CD14-positive monocyte (primary cell): ENCODE results near the gene IRAK3. TPM values are rescaled to one million over a fixed set of nuclear protein-coding genes. Genes with fewer than 3 reads are reported as not detected.
A peak's percentile ranks its signal among the peaks of the same experiment; 100 is the strongest.

Experiments
- DNase-seq, 3 donors: peaks; one replicate each; pipeline ENCODE4 v3.0.0-alpha.2; 2011 to 2022
- H2AFZ ChIP-seq: 2 replicates; pipeline ENCODE4 v1.6.0; 2012; ENCODE audit warnings: mild to moderate bottlenecking, low read depth, low read length, inconsistent platforms; ENCODE audit not compliant: insufficient read depth, poor library complexity, severe bottlenecking
- H3K27ac ChIP-seq, 2 donors: 1 replicate in 1 of 2; 2 replicates in 1 of 2; pipeline ENCODE4 v1.5.1; 2012 to 2013; ENCODE audit warnings: low read length in 2 of 2, control low read depth in 1 of 2, inconsistent platforms in 1 of 2, low read depth in 1 of 2, mild to moderate bottlenecking in 1 of 2
- H3K27me3 ChIP-seq, 2 donors: one replicate each; pipeline versions ENCODE4 v1.6.0 to v1.6.1; 2011 to 2013; ENCODE audit warnings: low read length in 2 of 2; ENCODE audit not compliant: control insufficient read depth in 2 of 2, insufficient read depth in 2 of 2
- H3K36me3 ChIP-seq, 2 donors: replicated peaks in 1 of 2; 1 replicate in 1 of 2; 2 replicates in 1 of 2; pipeline versions ENCODE4 v1.5.1 to v1.6.1; 2012 to 2013; ENCODE audit warnings: low read length in 2 of 2, control low read depth in 1 of 2, inconsistent platforms in 1 of 2, mild to moderate bottlenecking in 1 of 2; ENCODE audit not compliant: insufficient read depth in 2 of 2, control insufficient read depth in 1 of 2
- H3K4me1 ChIP-seq, 2 donors: 1 replicate in 1 of 2; 2 replicates in 1 of 2; pipeline versions ENCODE4 v1.5.1 to v1.6.1; 2012 to 2013; ENCODE audit warnings: low read length in 2 of 2, control low read depth in 1 of 2, inconsistent platforms in 1 of 2, mild to moderate bottlenecking in 1 of 2, moderate library complexity in 1 of 2; ENCODE audit not compliant: insufficient read depth in 2 of 2, control insufficient read depth in 1 of 2
- H3K4me2 ChIP-seq: replicated peaks from 2 replicates; pipeline ENCODE3; 2012; ENCODE audit warnings: low read length, moderate library complexity, mild to moderate bottlenecking; ENCODE audit not compliant: poor library complexity, severe bottlenecking; ENCODE audit errors: extremely low read depth
- H3K4me3 ChIP-seq, 3 experiments: fragments of 200-600 bp in 1 of 3; sonication (generic) in 1 of 3; replicated peaks in 1 of 3; 1 replicate in 2 of 3; 2 replicates in 1 of 3; pipeline ENCODE4 v1.5.1; 2011 to 2013; ENCODE audit warnings: low read length in 3 of 3, mild to moderate bottlenecking in 3 of 3, control low read depth in 2 of 3, low read depth in 2 of 3, inconsistent platforms in 1 of 3, moderate library complexity in 1 of 3
- H3K79me2 ChIP-seq: 2 replicates; pipeline ENCODE4 v1.6.0; 2012; ENCODE audit warnings: mild to moderate bottlenecking, control low read depth, inconsistent platforms, low read length, moderate library complexity; ENCODE audit not compliant: insufficient read depth
- H3K9ac ChIP-seq: 2 replicates; pipeline ENCODE4 v1.6.0; 2017; ENCODE audit warnings: low read length, mild to moderate bottlenecking; ENCODE audit not compliant: insufficient read depth, poor library complexity, severe bottlenecking
- H3K9me3 ChIP-seq, 2 donors: replicated peaks in 1 of 2; 1 replicate in 1 of 2; 2 replicates in 1 of 2; pipeline versions ENCODE4 v1.5.1 to v1.6.1; 2012 to 2013; ENCODE audit warnings: low read length in 2 of 2, control low read depth in 1 of 2; ENCODE audit not compliant: control insufficient read depth in 1 of 2, insufficient read depth in 1 of 2
- H4K20me1 ChIP-seq: 2 replicates; pipeline ENCODE4 v1.6.0; 2012; ENCODE audit warnings: mild to moderate bottlenecking, low read length, control low read depth, moderate library complexity; ENCODE audit not compliant: insufficient read depth
- H3K27ac Mint-ChIP-seq, 7 donors: one replicate each; pipeline ENCODE4 v1.8.0; 2020; ENCODE audit warnings: mild to moderate bottlenecking in 7 of 7, mixed read lengths in 7 of 7, moderate library complexity in 6 of 7, inconsistent platforms in 2 of 7
- H3K27me3 Mint-ChIP-seq, 3 donors: one replicate each; pipeline ENCODE4 v1.8.0; 2021 to 2022; ENCODE audit warnings: low read depth in 3 of 3, mild to moderate bottlenecking in 3 of 3, mixed read lengths in 3 of 3, moderate library complexity in 3 of 3, inconsistent platforms in 1 of 3
- H3K36me3 Mint-ChIP-seq, 2 donors: one replicate each; pipeline ENCODE4 v1.8.0; 2020; ENCODE audit warnings: mixed read lengths in 2 of 2, inconsistent platforms in 1 of 2, mild to moderate bottlenecking in 1 of 2
- H3K4me1 Mint-ChIP-seq: one replicate; pipeline ENCODE4 v1.8.0; 2020; ENCODE audit warnings: mild to moderate bottlenecking, mixed read lengths
- H3K4me3 Mint-ChIP-seq, 2 donors: one replicate each; pipeline ENCODE4 v1.8.0; 2020; ENCODE audit warnings: mild to moderate bottlenecking in 2 of 2, mixed read lengths in 2 of 2, moderate library complexity in 1 of 2
- H3K9me3 Mint-ChIP-seq, 7 donors: one replicate each; pipeline ENCODE4 v1.8.0; 2020 to 2022; ENCODE audit warnings: mixed read lengths in 7 of 7, mild to moderate bottlenecking in 6 of 7, moderate library complexity in 6 of 7, inconsistent platforms in 2 of 7
- CTCF ChIP-seq: fragments of 200-600 bp; IDR thresholded peaks from one replicate; pipeline ENCODE4 v1.8.0; 2022; ENCODE audit warnings: antibody characterized with exemption, mild to moderate bottlenecking
- WGBS: methylation state at CpG from one replicate; pipeline ENCODE4 v1.1.5; 2013; ENCODE audit warnings: missing lambda C conversion rate; ENCODE audit not compliant: insufficient coverage; 5-methylcytosine and 5-hydroxymethylcytosine counted together
- intact Hi-C, 2 donors: fragments of 100-400 bp; cut with micrococcal nuclease; formaldehyde crosslinking; loops; one replicate each; pipeline versions ENCODE4 v1.15.0 to v1.15.1; 2023
- polyA plus RNA-seq, 3 donors: library from polyadenylated mRNA; depleted of rRNA in 1 of 3; unstranded in 2 of 3; stranded (reverse) in 1 of 3; fragments of 300-500 nt in 2 of 3; fragments of >200 nt in 1 of 3; fragmentation: Illumina TruSeq in 2 of 3; gene quantifications; 1 replicate in 2 of 3; 2 replicates in 1 of 3; pipeline ENCODE4 v1.2.3, GENCODE V29; 2012 to 2021

IRAK3 gene
- polyA plus RNA-seq, 3 donors = 56.9 to 59.7 (median 58.0) TPM

- H3K4me3 Mint-ChIP-seq = peak overlapping the region; percentile 55 to 80
- Histone ChIP-seq H2AFZ (no peak overlapping the region), H3K9ac (no peak overlapping the region), H3K9me3 (no peaks in the 10 kb centered on the region), H3K4me2 (peak overlapping the region; percentile 59), H3K36me3 (peaks cover 33 to 64% of the 10 kb centered on the region in 2 donors), H3K27ac (peak overlapping the region; percentile 78 to 84), H3K4me3 (peak overlapping the region in 1 of 3 experiments; percentile 58), H3K4me1 (peaks cover 63 to 72% of the 10 kb centered on the region in 2 donors), H3K27me3 (no peaks in the 10 kb centered on the region), H3K79me2 (peaks cover 74% of the 10 kb centered on the region), H4K20me1 (peaks cover 25% of the 10 kb centered on the region)
- H3K27me3 Mint-ChIP-seq = peaks cover 0 to 2% (median 0%) of the 10 kb centered on the region in 3 donors
- no peak for DNase-seq
- intact Hi-C loops = no loop called here
- 0% methylated on average over 1 of the region's 2 CpGs for WGBS
- peak overlapping the region; percentile 89 to 96 (median 93) for H3K27ac Mint-ChIP-seq
- H3K4me1 Mint-ChIP-seq = peaks cover 58% of the 10 kb centered on the region
- peaks cover 43 to 72% of the 10 kb centered on the region in 2 donors for H3K36me3 Mint-ChIP-seq
- no peaks in the 10 kb centered on the region for H3K9me3 Mint-ChIP-seq
- no peak for TF ChIP-seq CTCF
These were observed 53.3 kb downstream of the IRAK3 start for GRCh38 chr12:66242311-66242710.

GRCh38 chr12:66243911-66244310, 54.9 kb downstream of the IRAK3 start:
- peak overlapping the region in 1 of 7 donors; percentile 57 for H3K27ac Mint-ChIP-seq
- H3K36me3 Mint-ChIP-seq = peaks cover 54 to 76% of the 10 kb centered on the region in 2 donors
- no peaks in the 10 kb centered on the region for H3K9me3 Mint-ChIP-seq
- H3K36me3 ChIP-seq = peaks cover 44 to 70% of the 10 kb centered on the region in 2 donors
- WGBS = no CpG with 5 or more reads among the region's 2 CpGs
- no peaks in the 10 kb centered on the region for H3K27me3 ChIP-seq
- H2AFZ ChIP-seq = no peak overlapping the region
- no peak overlapping the region for H3K4me3 Mint-ChIP-seq
- DNase-seq = no peak
- H3K9me3 ChIP-seq = no peaks in the 10 kb centered on the region
- intact Hi-C loops = no loop called here
- H3K4me1 ChIP-seq = peaks cover 54 to 63% of the 10 kb centered on the region in 2 donors
- H3K4me3 ChIP-seq = no peak overlapping the region
- H3K27ac ChIP-seq = peak overlapping the region in 1 of 2 donors; percentile 84
- peaks cover 48% of the 10 kb centered on the region for H3K4me1 Mint-ChIP-seq
- no peak overlapping the region for H3K9ac ChIP-seq
- H3K4me2 ChIP-seq = no peak overlapping the region
- H4K20me1 ChIP-seq = peaks cover 25% of the 10 kb centered on the region
- no peaks in the 10 kb centered on the region for H3K27me3 Mint-ChIP-seq
- TF ChIP-seq CTCF = no peak
- H3K79me2 ChIP-seq = peaks cover 71% of the 10 kb centered on the region
